Astrocyte (in vitro differentiated cells and primary cell): ENCODE data around the gene PLXDC1.

ENCODE experiments used
- EZH2 ChIP-seq: IDR thresholded peaks from 2 replicates; pipeline ENCODE4 v1.6.1; 2012; ENCODE audit warnings: mild to moderate bottlenecking, low read length, inconsistent platforms; ENCODE audit not compliant: insufficient read depth
- TF ChIP-seq, protein P1 (sequence below): IDR thresholded peaks from 2 replicates; pipeline ENCODE4 v1.5.1; 2011; ENCODE audit warnings: low read depth, mild to moderate bottlenecking, inconsistent platforms, low read length, moderate library complexity; ENCODE audit not compliant: insufficient read depth

DNA sequence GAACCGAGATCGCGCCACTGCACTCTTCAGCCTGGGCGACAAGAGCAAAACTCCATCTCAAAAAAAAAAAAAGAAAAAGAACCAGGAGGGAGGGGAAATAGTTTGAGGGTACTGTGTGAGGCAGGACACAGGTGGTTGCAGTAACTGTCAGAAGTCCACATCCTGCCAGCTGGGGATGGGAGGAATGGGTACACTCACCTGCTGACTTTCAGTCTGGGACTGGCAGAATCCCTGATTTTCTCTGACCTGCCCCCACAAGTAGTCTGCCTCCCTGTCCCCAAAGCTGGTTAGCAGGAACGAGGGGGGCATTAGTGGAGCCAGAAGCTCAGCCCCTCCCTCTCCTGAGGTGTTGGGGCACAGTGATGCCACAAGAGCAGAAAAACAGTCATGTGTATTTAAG, 21.6 kb upstream of the PLXDC1 start:
- no peak for TF ChIP-seq EZH2
- TF ChIP-seq, protein P1, sequence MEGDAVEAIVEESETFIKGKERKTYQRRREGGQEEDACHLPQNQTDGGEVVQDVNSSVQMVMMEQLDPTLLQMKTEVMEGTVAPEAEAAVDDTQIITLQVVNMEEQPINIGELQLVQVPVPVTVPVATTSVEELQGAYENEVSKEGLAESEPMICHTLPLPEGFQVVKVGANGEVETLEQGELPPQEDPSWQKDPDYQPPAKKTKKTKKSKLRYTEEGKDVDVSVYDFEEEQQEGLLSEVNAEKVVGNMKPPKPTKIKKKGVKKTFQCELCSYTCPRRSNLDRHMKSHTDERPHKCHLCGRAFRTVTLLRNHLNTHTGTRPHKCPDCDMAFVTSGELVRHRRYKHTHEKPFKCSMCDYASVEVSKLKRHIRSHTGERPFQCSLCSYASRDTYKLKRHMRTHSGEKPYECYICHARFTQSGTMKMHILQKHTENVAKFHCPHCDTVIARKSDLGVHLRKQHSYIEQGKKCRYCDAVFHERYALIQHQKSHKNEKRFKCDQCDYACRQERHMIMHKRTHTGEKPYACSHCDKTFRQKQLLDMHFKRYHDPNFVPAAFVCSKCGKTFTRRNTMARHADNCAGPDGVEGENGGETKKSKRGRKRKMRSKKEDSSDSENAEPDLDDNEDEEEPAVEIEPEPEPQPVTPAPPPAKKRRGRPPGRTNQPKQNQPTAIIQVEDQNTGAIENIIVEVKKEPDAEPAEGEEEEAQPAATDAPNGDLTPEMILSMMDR = no peak
